NCI-H1105 (cell line): ENCODE measurements around the gene REST.
A peak's percentile ranks its signal among the peaks of the same experiment; 100 is the strongest.
"Not testable (repeated sequence)": the region's sequence is repeated elsewhere in the genome, so short reads cannot be mapped to it uniquely, and the experiment has no call there.

ENCODE experiments used
- DNase-seq: peaks from one replicate; lab custom pipeline; 2025; lab: John Stamatoyannopoulos, UW

The REST gene

GRCh38 chr4:56907489-56908205 is at the start of gene REST:
Gene REST, plus strand, starts transcription at chr4:56907900. Its CDS starts 2,739 bp downstream, at chr4:56910639.
- peak; percentile 18 for DNase-seq

GRCh38 chr4:56859841-56860240 is 47.9 kb upstream of the REST start:
- DNase-seq, result no peak

GRCh38 chr4:56860781-56861180 is 46.9 kb upstream of the REST start:
- no peak for DNase-seq

GRCh38 chr4:56861360-56861759 is 46.3 kb upstream of the REST start:
- no peak for DNase-seq

GRCh38 chr4:56863441-56864139 is 44.1 kb upstream of the REST start:
- DNase-seq, result no peak

- peak; percentile 39 for DNase-seq
These were observed 36.8 kb upstream of the REST start for GRCh38 chr4:56870946-56871345.

- peak; percentile 20 for DNase-seq
These were observed 36.3 kb upstream of the REST start for GRCh38 chr4:56871371-56871866.

GRCh38 chr4:56874166-56874565 is 33.5 kb upstream of the REST start:
- no peak for DNase-seq

- no peak for DNase-seq
These were observed 32.8 kb upstream of the REST start for GRCh38 chr4:56874923-56875322.

- no peak for DNase-seq
These were observed 31.4 kb upstream of the REST start for GRCh38 chr4:56876264-56876663.

GRCh38 chr4:56879996-56880395 is 27.7 kb upstream of the REST start:
- DNase-seq, result no peak

- DNase-seq, result no peak
These were observed 27.1 kb upstream of the REST start for GRCh38 chr4:56880572-56880971.

GRCh38 chr4:56884511-56884910 is 23.2 kb upstream of the REST start:
- DNase-seq, result not testable (repeated sequence)

- no peak for DNase-seq
These were observed 15.0 kb upstream of the REST start for GRCh38 chr4:56892691-56893090.

- DNase-seq, result not testable (repeated sequence)
These were observed 9.9 kb upstream of the REST start for GRCh38 chr4:56897842-56898241.

GRCh38 chr4:56900186-56900585 is 7.5 kb upstream of the REST start:
- DNase-seq, result not testable (repeated sequence)

- DNase-seq, result no peak
These were observed 5.0 kb upstream of the REST start for GRCh38 chr4:56902703-56903102.

GRCh38 chr4:56905796-56906195 is 1.9 kb upstream of the REST start:
- no peak for DNase-seq

GRCh38 chr4:56906489-56907393 is 959 bp upstream of the REST start:
- DNase-seq, result no peak

- no peak for DNase-seq
These were observed 746 bp downstream of the REST start for GRCh38 chr4:56908206-56909085.
